GM12878 (cell line): ENCODE data around the gene DLG2.

ENCODE experiments used
- BACH1 ChIP-seq: fragments of 450-650 bp; IDR thresholded peaks from 2 replicates; pipeline ENCODE4 v1.6.1; 2017; ENCODE audit warnings: mild to moderate bottlenecking, borderline replicate concordance
- BHLHE40 ChIP-seq, 2 experiments: fragments of 450-650 bp in 1 of 2; IDR thresholded peaks; 2 replicates each; pipeline ENCODE4 v1.6.1; 2011 to 2017; ENCODE audit warnings: low read depth in 2 of 2, borderline replicate concordance in 1 of 2, improper control_type of control experiment in 1 of 2, low read length in 1 of 2, mild to moderate bottlenecking in 1 of 2
- CTCF ChIP-seq, 3 experiments: IDR thresholded peaks in 2 of 3; conservative IDR thresholded peaks in 1 of 3; 2 replicates each; pipeline ENCODE4 v1.5.1; 2011; ENCODE audit warnings: low read depth in 3 of 3, low read length in 3 of 3, mild to moderate bottlenecking in 3 of 3, control low read depth in 2 of 3, moderate library complexity in 2 of 3, inconsistent platforms in 1 of 3, mixed read lengths in 1 of 3; ENCODE audit not compliant: control insufficient read depth in 2 of 3, insufficient read depth in 1 of 3; ENCODE audit errors: extremely low read depth in 1 of 3
- FOS ChIP-seq: IDR thresholded peaks from 3 replicates; pipeline ENCODE4 v1.6.1; 2011; ENCODE audit warnings: borderline replicate concordance; ENCODE audit not compliant: insufficient read length; ENCODE audit errors: extremely low read depth
- NFYB ChIP-seq: IDR thresholded peaks from 2 replicates; pipeline ENCODE4 v1.6.1; 2011; ENCODE audit warnings: low read depth, mild to moderate bottlenecking, low read length, improper control_type of control experiment, moderate library complexity; ENCODE audit not compliant: insufficient read depth
- POLR2A ChIP-seq: IDR thresholded peaks from 2 replicates; pipeline ENCODE4 v1.6.1; 2011; ENCODE audit warnings: low read depth, mild to moderate bottlenecking, low read length
- POLR2AphosphoS5 ChIP-seq: IDR thresholded peaks from 2 replicates; pipeline ENCODE4 v1.6.1; 2011; ENCODE audit warnings: mild to moderate bottlenecking, low read length, inconsistent platforms
- SIN3A ChIP-seq: IDR thresholded peaks from 2 replicates; pipeline ENCODE4 v1.6.1; 2012; ENCODE audit warnings: low read depth, low read length, improper control_type of control experiment
- ZNF687 ChIP-seq: fragments of 450-650 bp; IDR thresholded peaks from 2 replicates; pipeline ENCODE4 v1.6.1; 2017; ENCODE audit warnings: mild to moderate bottlenecking, moderate library complexity
- TF ChIP-seq, protein P1 (sequence below): IDR thresholded peaks from 2 replicates; pipeline ENCODE4 v1.6.1; 2011; ENCODE audit warnings: low read depth, mild to moderate bottlenecking, low read length, moderate library complexity, borderline replicate concordance; ENCODE audit errors: extremely low read depth
- TF ChIP-seq, protein P2 (sequence below): IDR thresholded peaks from 2 replicates; pipeline ENCODE4 v1.6.1; 2012; ENCODE audit warnings: low read length, inconsistent platforms

DNA sequence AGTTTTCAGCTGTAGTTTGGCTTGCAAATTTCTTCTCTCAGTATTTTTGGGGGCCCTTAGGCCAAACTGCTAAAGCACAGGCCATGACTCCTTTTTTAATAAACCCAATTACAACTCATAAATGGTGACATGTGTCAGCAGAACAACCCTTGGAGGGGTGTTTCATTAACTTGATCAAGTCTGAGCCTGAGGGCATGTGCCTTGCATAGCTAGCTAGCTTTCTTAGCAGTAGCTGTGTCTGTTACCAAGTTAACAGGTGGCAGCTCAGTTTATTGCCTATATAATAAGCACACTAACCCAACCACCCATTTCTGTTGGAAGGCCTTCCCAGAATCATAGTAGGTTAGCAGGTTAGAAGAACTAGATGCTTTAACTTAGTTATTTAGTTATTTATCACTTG lies 1390.7 kb downstream of the DLG2 start:
- no peak for TF ChIP-seq FOS
- no peak for TF ChIP-seq BACH1
- no peak for TF ChIP-seq SIN3A
- no peak for TF ChIP-seq BHLHE40 (IDR thresholded peaks at IDR 0.05; ENCODE audit: borderline replicate concordance in 1 of 2, low read depth in 2 of 2, low read length in 1 of 2)
- no peak for TF ChIP-seq CTCF (IDR thresholded peaks at IDR 0.05 in 2 of 3, conservative IDR thresholded peaks at IDR 0.05 in 1 of 3; ENCODE audit: control insufficient read depth in 2 of 3, extremely low read depth in 1 of 3, insufficient read depth in 1 of 3, low read depth in 3 of 3, low read length in 3 of 3)
- no peak for TF ChIP-seq POLR2A
- TF ChIP-seq NFYB: no peak
- TF ChIP-seq, protein P1, sequence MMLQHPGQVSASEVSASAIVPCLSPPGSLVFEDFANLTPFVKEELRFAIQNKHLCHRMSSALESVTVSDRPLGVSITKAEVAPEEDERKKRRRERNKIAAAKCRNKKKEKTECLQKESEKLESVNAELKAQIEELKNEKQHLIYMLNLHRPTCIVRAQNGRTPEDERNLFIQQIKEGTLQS: no peak
- TF ChIP-seq POLR2AphosphoS5: no peak
- TF ChIP-seq ZNF687: no peak
- TF ChIP-seq, protein P2, sequence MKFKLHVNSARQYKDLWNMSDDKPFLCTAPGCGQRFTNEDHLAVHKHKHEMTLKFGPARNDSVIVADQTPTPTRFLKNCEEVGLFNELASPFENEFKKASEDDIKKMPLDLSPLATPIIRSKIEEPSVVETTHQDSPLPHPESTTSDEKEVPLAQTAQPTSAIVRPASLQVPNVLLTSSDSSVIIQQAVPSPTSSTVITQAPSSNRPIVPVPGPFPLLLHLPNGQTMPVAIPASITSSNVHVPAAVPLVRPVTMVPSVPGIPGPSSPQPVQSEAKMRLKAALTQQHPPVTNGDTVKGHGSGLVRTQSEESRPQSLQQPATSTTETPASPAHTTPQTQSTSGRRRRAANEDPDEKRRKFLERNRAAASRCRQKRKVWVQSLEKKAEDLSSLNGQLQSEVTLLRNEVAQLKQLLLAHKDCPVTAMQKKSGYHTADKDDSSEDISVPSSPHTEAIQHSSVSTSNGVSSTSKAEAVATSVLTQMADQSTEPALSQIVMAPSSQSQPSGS: no peak
